A673 (cell line): Measurements from ENCODE around the gene GZMM. TPM values are rescaled to one million over a fixed set of nuclear protein-coding genes. Genes with fewer than 3 reads are reported as not detected.

ENCODE experiments used
- BruUV-seq: library from RNA; stranded (reverse); fragments of 400-500 nt; replicated peaks from 2 replicates; lab custom pipeline; 2021; lab: Mats Ljungman, UMichigan
- CTCF ChIA-PET: fragments of 300-600 bp; sonication (Branson Sonifier 250); formaldehyde crosslinking; loops from one replicate; lab custom pipeline; 2022; ENCODE audit warnings: antibody characterized with exemption; lab: Charles Lee
- POLR2A ChIA-PET: fragments of 300-600 bp; sonication (Branson Sonifier 250); formaldehyde crosslinking; loops from one replicate; lab custom pipeline; 2022; ENCODE audit warnings: antibody characterized with exemption; ENCODE audit not compliant: low non-redundant PET; lab: Charles Lee
- DNase-seq: peaks from one replicate; pipeline ENCODE4 v3.0.0-alpha.2; 2015; ENCODE audit warnings: low spot score
- H3K27ac ChIP-seq: fragments of 200-600 bp; sonication (generic); 2 replicates; pipeline ENCODE4 v1.5.1; 2016; ENCODE audit warnings: mixed run types, low read depth, mild to moderate bottlenecking, mixed read lengths, antibody characterized with exemption, low read length; ENCODE audit not compliant: poor library complexity, severe bottlenecking
- H3K27me3 ChIP-seq: fragments of 200-600 bp; sonication (generic); replicated peaks from 2 replicates; pipeline ENCODE4 v1.6.1; 2017; ENCODE audit warnings: mixed run types, low read depth, mild to moderate bottlenecking, mixed read lengths, antibody characterized with exemption, low read length; ENCODE audit not compliant: insufficient read depth, poor library complexity
- H3K36me3 ChIP-seq: fragments of 200-600 bp; sonication (generic); 2 replicates; pipeline ENCODE4 v1.6.1; 2016; ENCODE audit warnings: mixed run types, mild to moderate bottlenecking, mixed read lengths, antibody characterized with exemption, low read length; ENCODE audit not compliant: insufficient read depth, poor library complexity, severe bottlenecking
- H3K4me1 ChIP-seq: fragments of 200-600 bp; sonication (generic); 2 replicates; pipeline ENCODE4 v1.6.1; 2017; ENCODE audit warnings: mixed run types, mild to moderate bottlenecking, mixed read lengths, antibody characterized with exemption, low read length; ENCODE audit not compliant: insufficient read depth, poor library complexity, severe bottlenecking
- H3K4me3 ChIP-seq: fragments of 200-600 bp; sonication (generic); 2 replicates; pipeline ENCODE4 v1.5.1; 2016; ENCODE audit warnings: low read depth, mixed run types, mild to moderate bottlenecking, mixed read lengths, low read length; ENCODE audit not compliant: poor library complexity, severe bottlenecking
- H3K9me3 ChIP-seq: fragments of 200-600 bp; sonication (generic); 2 replicates; pipeline ENCODE4 v1.6.1; 2016; ENCODE audit warnings: mixed run types, low read depth, mild to moderate bottlenecking, mixed read lengths, antibody characterized with exemption, low read length; ENCODE audit not compliant: poor library complexity, severe bottlenecking
- EZH2 ChIP-seq: fragments of 200-600 bp; sonication (generic); IDR thresholded peaks from 2 replicates; pipeline ENCODE4 v1.6.1; 2017; ENCODE audit warnings: borderline replicate concordance, low read depth, mild to moderate bottlenecking, mixed read lengths, antibody characterized with exemption, low read length; ENCODE audit not compliant: poor library complexity, severe bottlenecking
- intact Hi-C: fragments of 100-400 bp; cut with micrococcal nuclease; formaldehyde crosslinking; loops from one replicate; pipeline ENCODE4 v1.10.0; 2022; ENCODE audit not compliant: unreplicated experiment
- total RNA-seq: library from RNA; stranded (reverse); gene quantifications from 2 replicates; pipeline ENCODE4 v1.2.3, GENCODE V29; 2021
- TF ChIP-seq, protein P1 (sequence below): fragments of 300-800, 200-600 bp; sonication (generic); conservative IDR thresholded peaks from 2 replicates; pipeline ENCODE4 v1.5.1; 2017; ENCODE audit warnings: low read depth, mild to moderate bottlenecking, antibody characterized with exemption, low read length, moderate library complexity, mixed read lengths

GZMM gene
- total RNA-seq, 1 experiment from 2014 or later: 2.5 TPM

- Histone ChIP-seq H3K27me3 (no peaks in the 10 kb centered on the region), H3K27ac (no peak overlapping the region), H3K4me1 (peaks cover 7% of the 10 kb centered on the region), H3K4me3 (no peak overlapping the region), H3K9me3 (no peaks in the 10 kb centered on the region), H3K36me3 (no peaks in the 10 kb centered on the region)
- DNase-seq: no peak
- intact Hi-C loops: no loop called here
- CTCF ChIA-PET: interaction anchor here (1.6 kb wide), 1 partner anchor 12 kb away, joined by 7 read pairs; no protein-coding TSS in a partner anchor
- POLR2A ChIA-PET: no interaction called here
- TF ChIP-seq EZH2: no peak
- TF ChIP-seq, protein P1, sequence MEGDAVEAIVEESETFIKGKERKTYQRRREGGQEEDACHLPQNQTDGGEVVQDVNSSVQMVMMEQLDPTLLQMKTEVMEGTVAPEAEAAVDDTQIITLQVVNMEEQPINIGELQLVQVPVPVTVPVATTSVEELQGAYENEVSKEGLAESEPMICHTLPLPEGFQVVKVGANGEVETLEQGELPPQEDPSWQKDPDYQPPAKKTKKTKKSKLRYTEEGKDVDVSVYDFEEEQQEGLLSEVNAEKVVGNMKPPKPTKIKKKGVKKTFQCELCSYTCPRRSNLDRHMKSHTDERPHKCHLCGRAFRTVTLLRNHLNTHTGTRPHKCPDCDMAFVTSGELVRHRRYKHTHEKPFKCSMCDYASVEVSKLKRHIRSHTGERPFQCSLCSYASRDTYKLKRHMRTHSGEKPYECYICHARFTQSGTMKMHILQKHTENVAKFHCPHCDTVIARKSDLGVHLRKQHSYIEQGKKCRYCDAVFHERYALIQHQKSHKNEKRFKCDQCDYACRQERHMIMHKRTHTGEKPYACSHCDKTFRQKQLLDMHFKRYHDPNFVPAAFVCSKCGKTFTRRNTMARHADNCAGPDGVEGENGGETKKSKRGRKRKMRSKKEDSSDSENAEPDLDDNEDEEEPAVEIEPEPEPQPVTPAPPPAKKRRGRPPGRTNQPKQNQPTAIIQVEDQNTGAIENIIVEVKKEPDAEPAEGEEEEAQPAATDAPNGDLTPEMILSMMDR: no peak
- no TSS peak for BruUV-seq
These were observed 21.1 kb upstream of the GZMM start for GRCh38 chr19:522726-523125.

- H3K4me1 ChIP-seq: peaks cover 7% of the 10 kb centered on the region
- no peak overlapping the region for H3K4me3 ChIP-seq
- TF ChIP-seq EZH2: no peak
- TF ChIP-seq, protein P1: no peak
- no TSS peak for BruUV-seq
- H3K9me3 ChIP-seq: no peaks in the 10 kb centered on the region
- peak; percentile 80 for DNase-seq
- H3K27ac ChIP-seq: no peak overlapping the region
- H3K27me3 ChIP-seq: no peaks in the 10 kb centered on the region
- ChIA-PET CTCF (interaction anchor here (1.7 kb wide), 1 partner anchor 14 kb away, joined by 5 read pairs; no protein-coding TSS in a partner anchor), POLR2A (no interaction called here)
- intact Hi-C loops: no loop called here
- no peaks in the 10 kb centered on the region for H3K36me3 ChIP-seq
These were observed 19.7 kb upstream of the GZMM start for GRCh38 chr19:524062-524674.

DNA sequence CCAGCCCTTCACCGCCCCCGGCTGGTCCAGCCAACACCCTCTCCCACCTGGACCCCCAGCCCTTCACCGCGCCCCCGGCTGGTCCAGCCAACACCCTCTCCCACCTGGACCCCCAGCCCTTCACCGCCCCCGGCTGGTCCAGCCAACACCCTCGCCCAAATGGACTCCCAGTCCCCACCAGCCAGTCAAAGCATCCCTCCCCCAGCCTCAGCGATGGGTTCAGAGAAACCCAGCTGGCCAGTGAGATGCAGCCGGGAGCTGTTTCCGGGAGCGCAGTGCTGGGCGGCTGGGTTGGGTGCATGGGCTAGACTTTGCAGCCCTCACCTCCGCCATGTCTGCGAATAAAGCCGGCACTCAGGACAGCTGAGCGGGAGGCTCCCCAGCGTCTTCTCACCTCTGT is 18.8 kb upstream of the GZMM start:
- no peak overlapping the region for H3K27ac ChIP-seq
- peaks cover 7% of the 10 kb centered on the region for H3K4me1 ChIP-seq
- no peaks in the 10 kb centered on the region for H3K36me3 ChIP-seq
- no peak for TF ChIP-seq EZH2
- TF ChIP-seq, protein P1: no peak
- no peak for DNase-seq
- POLR2A ChIA-PET: no interaction called here
- H3K27me3 ChIP-seq: no peaks in the 10 kb centered on the region
- no peak overlapping the region for H3K4me3 ChIP-seq
- intact Hi-C loops: no loop called here
- H3K9me3 ChIP-seq: no peaks in the 10 kb centered on the region
- no TSS peak for BruUV-seq
- CTCF ChIA-PET: interaction anchor here (1.7 kb wide), 1 partner anchor 14 kb away, joined by 5 read pairs; no protein-coding TSS in a partner anchor
